GM12878 (cell line): ENCODE data around the gene SMCO1. TPM values are rescaled to one million over a fixed set of nuclear protein-coding genes. Genes with fewer than 3 reads are reported as not detected.

Source experiments
- ATAC-seq: fragments of 200-7000 bp; cut with Tn5 transposase; 3 replicates; pipeline ENCODE4 v1.9.1; 2020; ENCODE audit warnings: mild to moderate bottlenecking, moderate library complexity
- BruUV-seq: library from RNA; stranded (reverse); fragments of 400-500 nt; replicated peaks from 2 replicates; lab custom pipeline; 2021; lab: Mats Ljungman, UMichigan
- CTCF ChIA-PET: fragments of 300-600 bp; sonication (Branson Sonifier 250); formaldehyde crosslinking; extraction: SDS; loops from one replicate; lab custom pipeline; 2021; ENCODE audit warnings: inconsistent platforms; lab: Yijun Ruan, JAX
- POLR2A ChIA-PET: fragments of 350-600 bp; formaldehyde crosslinking; extraction: SDS; loops from one replicate; lab custom pipeline; 2021; ENCODE audit warnings: inconsistent platforms; lab: Charles Lee
- RAD21 ChIA-PET: fragments of 300-600 bp; sonication (Branson Sonifier 250); formaldehyde crosslinking; loops from one replicate; lab custom pipeline; 2023; ENCODE audit warnings: antibody characterized with exemption; ENCODE audit not compliant: unreplicated experiment; lab: Charles Lee
- SMC1A ChIA-PET: fragments of 300-600 bp; sonication (Branson Sonifier 250); formaldehyde crosslinking; loops from one replicate; lab custom pipeline; 2023; ENCODE audit not compliant: unreplicated experiment, uncharacterized antibody; lab: Charles Lee
- DNase-seq: peaks from one replicate; pipeline ENCODE4 v3.0.0-alpha.2; 2011; ENCODE audit warnings: low read depth, low spot score
- FAIRE-seq: peaks from 3 replicates; lab custom pipeline; 2011; peaks lifted over from hg19 to GRCh38; lab: Jason Lieb, UNC
- H2AFZ ChIP-seq: 2 replicates; pipeline ENCODE4 v1.6.0; 2011; ENCODE audit warnings: low read depth, low read length, control low read depth; ENCODE audit not compliant: control insufficient read depth
- H3K27ac ChIP-seq: 2 replicates; pipeline ENCODE4 v1.5.1; 2011; ENCODE audit warnings: control low read depth; ENCODE audit not compliant: control insufficient read depth, insufficient read depth
- H3K27me3 ChIP-seq, 2 experiments: replicated peaks in 1 of 2; 2 replicates each; pipeline versions ENCODE4 v1.6.0 to v1.6.1; 2011; ENCODE audit warnings: low read length in 1 of 2; ENCODE audit not compliant: control insufficient read depth in 2 of 2, insufficient read depth in 2 of 2
- H3K36me3 ChIP-seq, 2 experiments: 2 replicates each; pipeline ENCODE4 v1.5.1; 2011; ENCODE audit warnings: low read length in 1 of 2; ENCODE audit not compliant: control insufficient read depth in 2 of 2, insufficient read depth in 2 of 2
- H3K4me1 ChIP-seq: 2 replicates; pipeline ENCODE4 v1.6.1; 2011; ENCODE audit warnings: mild to moderate bottlenecking, low read length, moderate library complexity, mixed read lengths; ENCODE audit not compliant: control insufficient read depth, insufficient read depth
- H3K4me2 ChIP-seq: 2 replicates; pipeline ENCODE4 v1.6.0; 2011; ENCODE audit warnings: control low read depth; ENCODE audit not compliant: control insufficient read depth, insufficient read depth
- H3K4me3 ChIP-seq: fragments of 200-600 bp; sonication (generic); 2 replicates; pipeline ENCODE4 v1.5.1; 2016
- H3K79me2 ChIP-seq: 2 replicates; pipeline ENCODE4 v1.6.0; 2011; ENCODE audit warnings: low read length; ENCODE audit not compliant: control insufficient read depth, insufficient read depth
- H3K9ac ChIP-seq: 2 replicates; pipeline ENCODE4 v1.8.0; 2011; ENCODE audit warnings: low read length, control low read depth, mixed read lengths; ENCODE audit not compliant: control insufficient read depth, insufficient read depth
- H3K9me3 ChIP-seq: replicated peaks from 3 replicates; pipeline ENCODE4 v1.5.1; 2011; ENCODE audit warnings: mild to moderate bottlenecking, low read length; ENCODE audit not compliant: control insufficient read depth, insufficient read depth
- H4K20me1 ChIP-seq: 2 replicates; pipeline ENCODE4 v1.6.0; 2011; ENCODE audit not compliant: control insufficient read depth, insufficient read depth
- CBX3 ChIP-seq: fragments of 200-600 bp; sonication (generic); IDR thresholded peaks from 2 replicates; pipeline ENCODE4 v1.6.1; 2016; ENCODE audit warnings: low read depth, borderline replicate concordance
- CBX5 ChIP-seq: sonication (generic); IDR thresholded peaks from 2 replicates; pipeline ENCODE4 v1.6.1; 2016; ENCODE audit warnings: low read depth, moderate library complexity, mild to moderate bottlenecking, inconsistent platforms
- EZH2 ChIP-seq: IDR thresholded peaks from 2 replicates; pipeline ENCODE4 v1.6.1; 2012; ENCODE audit warnings: low read depth, mild to moderate bottlenecking, control low read depth, inconsistent platforms, low read length, borderline replicate concordance; ENCODE audit not compliant: control insufficient read depth
- IRF3 ChIP-seq: fragments of 450-650 bp; IDR thresholded peaks from 2 replicates; pipeline ENCODE4 v1.6.1; 2014; ENCODE audit warnings: mild to moderate bottlenecking
- KDM1A ChIP-seq: fragments of 200-600 bp; sonication (generic); IDR thresholded peaks from 2 replicates; pipeline ENCODE4 v1.6.1; 2016; ENCODE audit warnings: borderline replicate concordance
- NFYA ChIP-seq: IDR thresholded peaks from 2 replicates; pipeline ENCODE4 v1.6.1; 2011; ENCODE audit warnings: low read depth, mild to moderate bottlenecking, low read length, improper control_type of control experiment, borderline replicate concordance
- NKRF ChIP-seq: fragments of 450-650 bp; conservative IDR thresholded peaks from 2 replicates; pipeline ENCODE4 v1.6.1; 2017; ENCODE audit warnings: mild to moderate bottlenecking, moderate library complexity
- YBX1 ChIP-seq: fragments of 450-650 bp; IDR thresholded peaks from 2 replicates; pipeline ENCODE4 v1.6.1; 2016; ENCODE audit warnings: antibody characterized with exemption
- ZNF217 ChIP-seq: fragments of 450-650 bp; IDR thresholded peaks from 2 replicates; pipeline ENCODE4 v1.6.1; 2017; ENCODE audit warnings: antibody characterized with exemption, mild to moderate bottlenecking
- ZNF274 ChIP-seq: IDR thresholded peaks from one replicate; pipeline ENCODE4 v1.8.0; 2011; ENCODE audit not compliant: insufficient read length, insufficient read depth
- WGBS: methylation state at CpG from one replicate; pipeline ENCODE4 v1.1.6; 2016; ENCODE audit warnings: low lambda C conversion rate; ENCODE audit not compliant: insufficient replicate concordance, insufficient coverage; ENCODE audit errors: missing lambda C conversion rate; 5-methylcytosine and 5-hydroxymethylcytosine counted together
- in situ Hi-C: fragments of 300-500 bp; cut with MboI; formaldehyde crosslinking; loops from 9 replicates; pipeline ENCODE4 v1.14.3; 2018; ENCODE audit warnings: mixed read lengths
- intact Hi-C: fragments of 100-400 bp; cut with micrococcal nuclease; formaldehyde crosslinking; loops from one replicate; pipeline ENCODE4 v1.14.2; 2022; ENCODE audit not compliant: unreplicated experiment
- polyA plus RNA-seq, 11 experiments: library from polyadenylated mRNA; depleted of rRNA in 4 of 11; unstranded in 6 of 11; stranded (reverse) in 5 of 11; fragments of >200 nt; fragmentation: Nextera tagmentation in 4 of 11; fragmentation: Illumina TruSeq in 1 of 11; extraction: Ambion mirVana in 4 of 11; extraction: Trizol in 1 of 11; gene quantifications; 1 replicate in 1 of 11; 2 replicates in 10 of 11; pipeline versions ENCODE4 v1.2.1 to v1.2.3, GENCODE V29; 2011 to 2016; ENCODE audit warnings: inconsistent platforms in 2 of 11, missing spikeins in 2 of 11, low read depth in 1 of 11
- total RNA-seq, 4 experiments: library from RNA; depleted of rRNA in 3 of 4; stranded (reverse); fragments of >200 nt in 3 of 4; fragmentation: Illumina TruSeq in 1 of 4; extraction: Trizol in 1 of 4; gene quantifications; 2 replicates each; pipeline versions ENCODE4 v1.2.1 to v1.2.3, GENCODE V29; 2013 to 2021

Gene SMCO1
- total and polyA plus RNA-seq, 10 of the 15 experiments (the other 5 are each of a cell fraction or from before 2014, with no cell fraction given): 0.05 TPM; not detected in 9

- POLR2A ChIA-PET: interaction anchor here (0.7 kb wide), 1 partner anchor 578 kb away, joined by 3 read pairs; no protein-coding TSS in a partner anchor
Measured at GRCh38 chr3:196541684-196542445, 26.7 kb upstream of the SMCO1 start.

More at GRCh38 chr3:196541684-196542445, 26.7 kb upstream of the SMCO1 start:
- FAIRE-seq: no peak
- intact Hi-C loops: no loop called here
- no peak for ATAC-seq
- DNase-seq: no peak
- no peak overlapping the region for H2AFZ ChIP-seq
- no peak overlapping the region for H3K27ac ChIP-seq
- no peaks in the 10 kb centered on the region for H3K36me3 ChIP-seq
- 88% methylated on average over 6 of the region's 6 CpGs for WGBS
- H3K9ac ChIP-seq: no peak overlapping the region
- ChIA-PET SMC1A (interaction anchor here (0.6 to 1.3 kb wide), 2 partner anchors 14 to 208 kb away, joined by 3 to 5 read pairs; no protein-coding TSS in a partner anchor), CTCF (interaction anchor here (0.5 to 1.2 kb wide), 5 partner anchors 19 to 134 kb away, joined by 3 to 4 read pairs (median 4); no protein-coding TSS in a partner anchor)
- no peaks in the 10 kb centered on the region for H3K27me3 ChIP-seq
- BruUV-seq: no TSS peak
- H3K4me1 ChIP-seq: no peaks in the 10 kb centered on the region
- no peak for TF ChIP-seq ZNF217
- no peak for TF ChIP-seq YBX1
- TF ChIP-seq IRF3: no peak
- no peak for TF ChIP-seq EZH2
- TF ChIP-seq ZNF274: no peak
- TF ChIP-seq NFYA: no peak
- no peak for TF ChIP-seq KDM1A
- no peak for TF ChIP-seq NKRF
- no peak for TF ChIP-seq CBX5
- no peak for TF ChIP-seq CBX3
- TF ChIP-seq, all 136 proteins: peak for 0
- Histone ChIP-seq H3K4me2 (no peak overlapping the region), H3K79me2 (no peaks in the 10 kb centered on the region), H3K9me3 (no peaks in the 10 kb centered on the region), H3K4me3 (no peak overlapping the region), H4K20me1 (no peaks in the 10 kb centered on the region)
- in situ Hi-C loops: no loop called here
- RAD21 ChIA-PET: no interaction called here
